ENCODE results near the gene ALDH1A3.

Gene ALDH1A3

DNA sequence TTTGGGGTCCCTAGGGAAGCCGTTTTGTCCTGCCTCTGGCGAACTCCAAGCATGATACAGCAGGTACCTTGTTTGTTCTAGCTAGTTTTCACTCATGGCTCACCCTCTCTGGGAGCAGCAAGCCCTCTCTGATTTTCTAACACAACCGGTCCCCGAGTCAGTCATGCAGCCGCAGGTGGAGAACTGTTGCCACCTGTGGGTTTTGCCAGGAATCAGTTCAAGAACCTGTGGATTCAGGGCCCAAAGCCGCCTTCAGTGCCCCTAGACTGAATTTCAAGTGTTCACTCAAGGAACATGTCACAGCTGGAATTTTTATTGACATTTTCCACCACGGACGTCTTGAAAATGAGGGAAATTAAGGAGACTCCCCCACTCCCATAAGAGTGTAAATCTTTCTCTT is 26.2 kb downstream of the ALDH1A3 start:
- no peak for DNase-seq

DNA sequence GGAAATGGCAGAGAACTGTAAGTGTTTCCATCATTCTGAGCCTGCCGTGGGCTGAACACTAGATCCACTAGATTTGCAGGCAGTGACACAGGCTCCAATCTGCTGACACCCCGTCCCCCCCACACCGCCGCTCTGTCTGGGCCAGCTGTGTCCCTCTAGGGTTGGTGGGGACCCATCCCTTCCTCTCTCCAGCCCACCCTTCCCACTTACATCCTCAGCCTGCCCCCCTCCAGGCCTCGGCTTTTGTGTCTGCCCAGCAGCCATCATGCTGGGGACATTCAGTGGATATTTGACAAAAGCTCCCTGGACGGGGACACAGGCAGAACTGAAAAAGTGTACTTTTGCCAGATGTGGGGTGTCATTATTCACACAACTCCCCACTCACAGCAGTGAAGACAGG is 28.8 kb downstream of the ALDH1A3 start:
- no peak for DNase-seq

DNA sequence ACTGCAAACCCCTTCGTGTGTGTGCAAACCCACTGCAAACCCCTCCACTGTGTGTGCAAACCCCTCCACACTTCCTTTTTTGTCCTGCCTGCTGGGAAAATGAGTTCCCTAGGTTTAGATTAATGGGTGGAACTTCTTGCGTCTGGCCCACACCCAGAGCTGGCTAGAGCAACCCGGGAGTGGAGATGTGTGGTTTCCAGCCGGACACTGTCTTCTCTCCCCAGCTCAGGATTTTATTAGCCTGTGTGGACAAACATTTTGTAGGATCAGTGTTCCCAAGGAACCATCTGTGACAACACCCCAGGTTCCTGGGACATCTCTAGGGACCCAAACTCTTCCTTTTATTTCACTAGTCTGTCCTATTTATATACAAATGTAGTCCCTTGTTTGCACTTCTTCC is 29.9 kb downstream of the ALDH1A3 start:
- no peak for DNase-seq

- DNase-seq = no peak
Observed at GRCh38 chr15:100909989-100910955, 30.6 kb downstream of the ALDH1A3 start.

GRCh38 chr15:100911086-100911485 is 31.5 kb downstream of the ALDH1A3 start:
- no peak for DNase-seq

GRCh38 chr15:100913961-100914360 is 34.3 kb downstream of the ALDH1A3 start:
- no peak for DNase-seq

DNA sequence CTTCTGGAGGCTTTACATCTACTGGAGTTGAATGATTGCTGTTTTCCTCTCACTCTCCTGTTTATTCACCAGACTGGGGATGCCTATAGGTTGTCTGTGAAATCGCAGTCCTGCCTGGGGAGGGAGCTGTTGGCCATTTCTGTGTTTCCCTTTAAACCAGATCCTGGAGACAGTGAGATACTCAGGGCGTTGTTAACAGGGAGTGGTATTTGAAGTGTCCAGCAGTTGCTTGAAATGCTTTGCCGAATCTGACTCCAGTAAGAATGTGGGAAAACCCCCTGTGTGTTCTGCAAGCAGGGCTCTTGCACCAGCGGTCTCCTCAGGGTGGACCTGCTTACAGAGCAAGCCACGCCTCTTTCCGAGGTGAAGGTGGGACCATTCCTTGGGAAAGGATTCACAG is 35.2 kb downstream of the ALDH1A3 start:
- no peak for DNase-seq

DNA sequence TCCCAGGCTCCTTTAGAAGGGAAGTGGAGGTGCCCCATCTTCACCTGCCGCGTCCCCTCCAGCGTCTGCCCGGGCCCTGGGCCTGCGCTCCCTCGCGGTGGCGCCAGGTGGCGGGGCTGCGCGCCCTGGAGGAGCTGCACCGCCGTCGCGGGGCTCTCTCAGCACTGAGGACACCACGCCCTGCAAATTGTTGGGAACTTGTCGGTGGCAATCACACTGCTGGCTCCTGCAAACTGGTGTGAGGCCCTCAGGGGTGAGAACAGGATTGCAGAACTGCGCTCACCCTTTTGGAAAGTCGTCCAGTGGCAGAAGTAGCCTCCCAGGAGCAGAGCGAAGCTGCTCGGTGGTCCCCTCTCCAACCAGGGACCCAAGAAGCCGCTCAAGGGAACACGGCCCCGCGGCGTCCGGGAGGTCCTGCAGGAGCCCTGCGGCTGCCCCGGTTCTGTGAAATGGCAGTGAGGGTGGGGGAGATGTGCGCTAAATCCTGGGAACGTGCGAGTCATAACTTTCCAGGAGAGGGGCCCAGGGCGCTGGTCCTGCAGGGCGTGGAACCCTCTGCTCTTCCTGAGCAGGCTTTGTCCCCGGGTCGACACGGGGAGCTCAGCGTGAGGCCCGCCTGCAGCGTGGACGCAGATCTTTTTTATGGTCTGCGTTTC is 38.5 kb downstream of the ALDH1A3 start:
- DNase-seq = peak; percentile 86

- peak; percentile 49 for DNase-seq
Observed at GRCh38 chr15:100918690-100919480, 39.3 kb downstream of the ALDH1A3 start, which contains the start of gene LRRK1. Gene LRRK1 (plus strand): TSS chr15:100919357. CDS start chr15:100924633, 5,276 bp downstream.

GRCh38 chr15:100919481-100920405 is 40.1 kb downstream of the ALDH1A3 start:
- DNase-seq = peak; percentile 33

DNA sequence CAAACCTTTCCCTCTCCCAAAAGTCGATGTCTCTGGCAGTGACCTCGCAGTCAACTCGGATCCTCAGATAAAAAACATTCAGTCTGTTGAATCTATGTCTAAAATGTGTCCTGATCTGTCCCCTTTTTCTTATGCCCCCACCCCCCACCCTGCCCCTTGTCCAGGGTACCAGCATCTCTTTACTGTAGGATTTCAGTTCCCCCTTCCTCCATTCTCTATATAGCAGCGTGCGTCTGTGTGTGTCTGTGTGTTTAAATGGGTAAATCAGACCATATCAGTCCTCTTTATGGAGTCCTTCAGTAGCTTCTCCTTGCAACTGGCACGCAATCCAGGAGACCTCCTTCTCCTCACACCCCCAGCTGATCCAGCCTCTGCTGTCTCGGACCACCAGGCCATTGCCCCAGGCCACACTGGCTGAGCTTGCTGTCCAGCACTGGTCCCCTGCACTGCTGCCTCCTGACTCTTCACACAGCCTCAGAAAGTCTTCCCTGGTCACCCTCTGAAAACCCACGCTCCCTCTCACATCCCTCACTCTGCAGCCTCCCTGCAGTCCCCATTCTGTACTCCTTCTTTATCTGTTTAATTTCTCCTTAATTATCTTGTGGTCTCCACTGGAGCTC is 41.0 kb downstream of the ALDH1A3 start:
- DNase-seq = no peak

DNA sequence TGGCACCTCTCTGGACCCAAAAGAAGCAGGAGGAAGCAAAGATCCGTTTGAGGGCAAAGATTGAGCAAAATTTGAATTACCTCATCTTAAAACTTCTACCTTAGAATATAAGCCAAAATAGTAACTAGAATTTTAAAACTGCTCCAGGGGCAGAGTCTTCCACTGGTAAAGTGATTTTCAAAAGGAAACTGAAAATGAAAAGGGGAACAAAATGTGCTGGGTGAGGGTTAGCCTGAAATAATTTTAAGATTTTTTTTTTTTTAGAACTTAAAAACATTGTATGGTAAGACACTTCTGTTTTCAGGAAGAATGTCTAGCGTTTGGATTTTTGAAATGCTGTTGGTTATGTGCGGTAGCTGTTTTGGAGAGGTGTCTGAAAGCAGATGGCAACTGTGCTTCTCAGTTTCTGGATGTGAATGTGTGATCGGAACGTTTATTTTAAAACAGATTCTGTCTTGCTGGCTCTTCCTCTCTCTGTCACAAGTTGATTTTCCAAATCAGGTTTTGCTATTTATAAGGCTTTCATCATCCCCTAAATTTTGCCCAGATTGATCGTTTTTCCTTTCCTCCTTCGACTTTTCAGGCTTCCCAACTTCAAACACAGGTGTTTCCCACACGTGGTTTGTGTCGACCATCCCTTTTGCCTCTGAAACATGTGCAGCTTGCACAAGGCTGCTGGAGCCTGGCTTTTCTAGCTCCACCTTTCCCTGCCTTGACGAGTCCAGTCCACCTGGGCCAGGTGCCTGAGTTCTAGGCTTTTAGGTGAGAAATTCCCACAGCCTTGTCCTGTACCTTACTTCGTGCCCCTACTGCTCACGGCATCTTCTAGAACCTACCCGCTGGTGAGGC is 42.8 kb downstream of the ALDH1A3 start:
- DNase-seq = no peak

- no peak for DNase-seq
Observed at GRCh38 chr15:100923076-100923475, 43.4 kb downstream of the ALDH1A3 start.

DNA sequence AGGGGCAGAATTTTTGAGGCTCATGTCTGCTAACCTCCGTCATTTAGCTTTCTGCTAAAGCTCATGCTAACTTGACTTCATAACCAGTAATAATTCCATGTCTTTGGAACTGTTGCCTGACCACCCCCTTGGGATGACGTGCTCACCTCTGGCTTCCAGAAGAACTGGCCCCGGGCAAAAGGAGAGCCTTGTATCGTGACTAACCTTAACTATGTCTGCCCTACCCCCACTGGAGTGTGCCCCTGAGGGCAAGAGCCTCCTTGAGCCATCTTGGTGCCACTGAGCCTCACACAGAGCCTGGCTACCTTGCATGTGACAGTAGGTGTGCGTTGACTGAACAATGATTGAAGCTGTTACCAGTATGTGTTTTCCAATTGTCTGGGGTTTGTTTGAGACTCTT is 44.3 kb downstream of the ALDH1A3 start:
- no peak for DNase-seq

- no peak for DNase-seq
Observed at GRCh38 chr15:100924436-100924835, 44.8 kb downstream of the ALDH1A3 start.

- no peak for DNase-seq
Observed at GRCh38 chr15:100925480-100925879, 45.8 kb downstream of the ALDH1A3 start.

DNA sequence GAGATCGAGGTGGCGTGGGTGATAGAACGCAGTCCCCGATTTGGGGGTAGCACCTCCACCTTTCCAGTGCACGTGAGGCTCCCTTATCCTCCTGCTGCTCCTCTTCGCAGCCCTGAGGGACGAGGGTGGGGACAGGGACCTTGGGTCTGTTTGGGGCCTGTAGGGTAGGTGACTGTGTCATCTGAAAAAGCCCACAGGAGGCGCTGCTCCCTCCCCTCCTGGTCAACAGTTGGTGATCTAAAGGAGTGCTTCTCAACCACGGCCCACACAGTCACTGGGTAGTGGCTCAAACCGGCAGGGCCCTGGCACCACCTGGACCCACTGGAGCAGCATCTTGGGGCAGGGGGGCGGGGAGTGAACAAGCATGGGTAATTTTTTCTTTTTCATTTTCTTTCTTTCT is 46.6 kb downstream of the ALDH1A3 start:
- DNase-seq = no peak

- no peak for DNase-seq
Observed at GRCh38 chr15:100926971-100927756, 47.5 kb downstream of the ALDH1A3 start.

GRCh38 chr15:100928632-100929280 is 49.1 kb downstream of the ALDH1A3 start:
- DNase-seq = no peak

Data from NCI-H2171 treated with DMSO at 0.1 percent for 48 hours (cell line).